ENCODE data around the gene TEPSIN. TPM values are rescaled to one million over a fixed set of nuclear protein-coding genes. Genes with fewer than 3 reads are reported as not detected.

The TEPSIN gene
- total RNA-seq, 2 donors from 2014 or later, result 30.0 to 45.0 TPM

DNA sequence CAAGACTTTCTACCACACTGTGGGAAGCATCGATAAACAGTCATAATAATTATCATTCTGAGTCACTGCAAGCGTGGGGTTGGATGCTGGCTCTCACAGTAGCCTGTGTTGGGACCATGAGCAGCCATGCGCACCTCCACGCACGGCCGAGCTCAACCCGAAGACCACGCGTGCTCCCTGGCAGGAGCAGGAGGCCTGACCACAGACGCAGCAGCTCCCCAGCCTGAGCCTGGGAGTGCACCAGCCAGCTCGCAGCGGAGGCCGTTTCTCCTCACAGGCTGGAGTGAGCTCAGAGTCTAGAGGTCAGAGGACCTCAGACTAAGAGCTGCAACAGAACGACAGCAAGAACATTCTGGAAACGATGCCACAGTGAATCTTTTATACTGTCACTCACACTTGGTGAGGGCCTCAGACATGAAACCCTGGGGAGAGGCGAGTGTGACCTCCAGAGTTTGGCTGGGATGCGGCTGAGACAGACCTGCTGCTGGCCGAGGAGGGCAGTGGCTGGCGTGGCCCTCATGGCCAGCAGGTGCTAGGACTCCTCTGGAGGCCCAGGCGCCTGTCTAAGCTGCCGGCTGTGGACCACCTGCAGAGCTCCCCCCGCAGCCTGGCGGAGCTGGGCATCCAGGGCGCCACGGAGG lies 6.3 kb upstream of the TEPSIN start:
- H3K27me3 Mint-ChIP-seq (ENCODE audit: insufficient read depth), result no peaks in the 10 kb centered on the region
- no peak overlapping the region for H3K4me3 Mint-ChIP-seq

GRCh38 chr17:81244358-81245023 lies 5.6 kb upstream of the TEPSIN start:
- H3K27me3 ChIP-seq (ENCODE audit: control insufficient read depth, insufficient read depth, low read length, poor library complexity, severe bottlenecking), result no peaks in the 10 kb centered on the region
- no peaks in the 10 kb centered on the region for H3K9me3 ChIP-seq (ENCODE audit: control insufficient read depth, low read length)
- Mint-ChIP-seq H3K4me1 (peaks cover 2% of the 10 kb centered on the region), H3K4me3 (no peak overlapping the region), H3K9me3 (no peaks in the 10 kb centered on the region), H3K36me3 (ENCODE audit: low read depth) (peaks cover 7% of the 10 kb centered on the region), H3K27me3 (ENCODE audit: insufficient read depth) (no peaks in the 10 kb centered on the region), H3K27ac (peak overlapping the region; percentile 52)
- peaks cover 6% of the 10 kb centered on the region for H3K36me3 ChIP-seq (ENCODE audit: control insufficient read depth, insufficient read depth, low read length)
- no peaks in the 10 kb centered on the region for H3K4me1 ChIP-seq (ENCODE audit: control insufficient read depth, insufficient read depth, low read length)
- whole genome bisulfite sequencing, 2 experiments (ENCODE audit: insufficient coverage in 1 of 2, insufficient read length in 1 of 2), result 91 to 93% methylated on average over 21 to 24 of the region's 24 CpGs
- TF ChIP-seq, protein P1, sequence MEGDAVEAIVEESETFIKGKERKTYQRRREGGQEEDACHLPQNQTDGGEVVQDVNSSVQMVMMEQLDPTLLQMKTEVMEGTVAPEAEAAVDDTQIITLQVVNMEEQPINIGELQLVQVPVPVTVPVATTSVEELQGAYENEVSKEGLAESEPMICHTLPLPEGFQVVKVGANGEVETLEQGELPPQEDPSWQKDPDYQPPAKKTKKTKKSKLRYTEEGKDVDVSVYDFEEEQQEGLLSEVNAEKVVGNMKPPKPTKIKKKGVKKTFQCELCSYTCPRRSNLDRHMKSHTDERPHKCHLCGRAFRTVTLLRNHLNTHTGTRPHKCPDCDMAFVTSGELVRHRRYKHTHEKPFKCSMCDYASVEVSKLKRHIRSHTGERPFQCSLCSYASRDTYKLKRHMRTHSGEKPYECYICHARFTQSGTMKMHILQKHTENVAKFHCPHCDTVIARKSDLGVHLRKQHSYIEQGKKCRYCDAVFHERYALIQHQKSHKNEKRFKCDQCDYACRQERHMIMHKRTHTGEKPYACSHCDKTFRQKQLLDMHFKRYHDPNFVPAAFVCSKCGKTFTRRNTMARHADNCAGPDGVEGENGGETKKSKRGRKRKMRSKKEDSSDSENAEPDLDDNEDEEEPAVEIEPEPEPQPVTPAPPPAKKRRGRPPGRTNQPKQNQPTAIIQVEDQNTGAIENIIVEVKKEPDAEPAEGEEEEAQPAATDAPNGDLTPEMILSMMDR (conservative IDR thresholded peaks at IDR 0.05), result no peak
- no peak for DNase-seq
- H3K4me3 ChIP-seq (ENCODE audit: low read length), result no peak overlapping the region
- H3K27ac ChIP-seq (ENCODE audit: low read depth, low read length), result no peak overlapping the region
- no peak overlapping the region for H3K9ac ChIP-seq (ENCODE audit: extremely low read depth, low read length, poor library complexity, severe bottlenecking)

More for the DNA sequence above, 6.3 kb upstream of the TEPSIN start:
- Histone ChIP-seq H3K36me3 (ENCODE audit: control insufficient read depth, insufficient read depth, low read length) (peaks cover 6% of the 10 kb centered on the region), H3K4me3 (ENCODE audit: low read length) (no peak overlapping the region), H3K27me3 (ENCODE audit: control insufficient read depth, insufficient read depth, low read length, poor library complexity, severe bottlenecking) (no peaks in the 10 kb centered on the region), H3K9me3 (ENCODE audit: control insufficient read depth, low read length) (no peaks in the 10 kb centered on the region), H3K4me1 (ENCODE audit: control insufficient read depth, insufficient read depth, low read length) (no peaks in the 10 kb centered on the region), H3K9ac (ENCODE audit: extremely low read depth, low read length, poor library complexity, severe bottlenecking) (no peak overlapping the region), H3K27ac (ENCODE audit: low read depth, low read length) (no peak overlapping the region)
- Mint-ChIP-seq H3K36me3 (ENCODE audit: low read depth) (peaks cover 13% of the 10 kb centered on the region), H3K27ac (peak overlapping the region; percentile 52), H3K9me3 (no peaks in the 10 kb centered on the region), H3K4me1 (no peaks in the 10 kb centered on the region)
- no peak for DNase-seq
- 92 to 98% methylated on average over 21 to 25 of the region's 25 CpGs for WGBS, 2 experiments (ENCODE audit: insufficient coverage in 1 of 2, insufficient read length in 1 of 2)
- TF ChIP-seq, protein P1 (conservative IDR thresholded peaks at IDR 0.05), result no peak

DNA sequence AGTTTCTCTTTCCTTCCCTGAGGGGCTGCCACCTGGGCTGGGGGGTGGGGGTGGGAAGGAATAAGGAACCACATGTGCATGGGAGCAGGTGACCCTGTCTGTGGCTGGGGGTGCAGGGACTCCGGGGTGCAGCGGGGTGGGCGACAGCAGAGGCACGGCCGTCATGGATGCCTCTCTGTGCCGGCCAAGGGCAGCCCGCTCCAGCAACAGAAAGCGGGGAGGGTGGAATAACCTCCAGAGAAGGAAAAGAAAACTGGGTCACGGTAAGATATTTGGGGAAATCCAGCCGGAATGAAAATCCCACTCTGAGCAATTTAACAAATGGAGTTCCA lies 4.4 kb upstream of the TEPSIN start:
- no peak overlapping the region for H3K9ac ChIP-seq (ENCODE audit: extremely low read depth, low read length, poor library complexity, severe bottlenecking)
- Mint-ChIP-seq H3K9me3 (no peaks in the 10 kb centered on the region), H3K4me1 (peaks cover 2% of the 10 kb centered on the region), H3K27ac (no peak overlapping the region), H3K36me3 (ENCODE audit: low read depth) (peaks cover 4% of the 10 kb centered on the region), H3K4me3 (no peak overlapping the region), H3K27me3 (ENCODE audit: insufficient read depth) (no peaks in the 10 kb centered on the region)
- no peaks in the 10 kb centered on the region for H3K4me1 ChIP-seq (ENCODE audit: control insufficient read depth, insufficient read depth, low read length)
- 96% methylated on average over 10 of the region's 10 CpGs for WGBS, 2 experiments (ENCODE audit: insufficient coverage in 1 of 2, insufficient read length in 1 of 2)
- TF ChIP-seq, protein P1 (conservative IDR thresholded peaks at IDR 0.05), result no peak
- no peak for DNase-seq
- no peak overlapping the region for H3K4me3 ChIP-seq (ENCODE audit: low read length)
- H3K27me3 ChIP-seq (ENCODE audit: control insufficient read depth, insufficient read depth, low read length, poor library complexity, severe bottlenecking), result no peaks in the 10 kb centered on the region
- no peaks in the 10 kb centered on the region for H3K9me3 ChIP-seq (ENCODE audit: control insufficient read depth, low read length)
- H3K36me3 ChIP-seq (ENCODE audit: control insufficient read depth, insufficient read depth, low read length), result peaks cover 6% of the 10 kb centered on the region
- H3K27ac ChIP-seq (ENCODE audit: low read depth, low read length), result no peak overlapping the region

Measured in endodermal cell (in vitro differentiated cells).